Cardiac fibroblast (primary cell): ENCODE data around the gene PTGER2.

Source experiments
- DNase-seq, 2 donors: peaks; one replicate each; pipeline versions ENCODE4 v3.0.0 to v3.0.0-alpha.2; 2010; ENCODE audit warnings: low read depth in 2 of 2
- H3K4me3 ChIP-seq, 2 donors: replicated peaks in 1 of 2; 1 replicate in 1 of 2; 2 replicates in 1 of 2; pipeline ENCODE4 v1.5.1; 2011; ENCODE audit warnings: low read depth in 2 of 2, low read length in 2 of 2, mild to moderate bottlenecking in 2 of 2, moderate library complexity in 1 of 2
- CTCF ChIP-seq: IDR thresholded peaks from one replicate; pipeline ENCODE4 v1.5.1; 2011; ENCODE audit warnings: low read depth, mild to moderate bottlenecking, low read length, inconsistent platforms

Gene PTGER2

GRCh38 chr14:52352569-52352968 is 38.5 kb downstream of the PTGER2 start:
- no peak overlapping the region for H3K4me3 ChIP-seq
- no peak for TF ChIP-seq CTCF
- DNase-seq = no peak

DNA sequence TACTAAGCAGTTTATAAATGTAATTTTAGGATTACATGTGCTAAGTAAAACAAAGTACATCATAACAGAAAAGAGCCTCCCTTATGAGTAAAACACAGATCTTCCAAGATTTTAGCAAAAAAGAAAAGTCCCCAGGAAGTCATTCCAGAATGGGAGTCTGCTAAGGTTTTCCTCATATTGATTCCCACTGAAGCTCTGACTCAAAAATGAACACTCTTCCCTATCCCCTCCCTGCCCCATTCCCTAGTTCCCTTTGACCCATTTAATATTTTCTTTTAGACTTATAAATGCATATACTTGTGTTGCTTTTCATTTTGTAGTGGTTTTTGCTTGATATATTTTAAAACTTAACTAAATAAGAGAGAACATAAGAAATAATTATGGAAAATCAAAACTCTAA is 40.1 kb downstream of the PTGER2 start:
- H3K4me3 ChIP-seq = no peak overlapping the region
- TF ChIP-seq CTCF = no peak
- DNase-seq = no peak

GRCh38 chr14:52355016-52355431 is 40.9 kb downstream of the PTGER2 start:
- H3K4me3 ChIP-seq = no peak overlapping the region
- no peak for TF ChIP-seq CTCF
- peak; percentile 92 to 97 for DNase-seq

- TF ChIP-seq CTCF = no peak
- DNase-seq = no peak
These were observed 41.4 kb downstream of the PTGER2 start for GRCh38 chr14:52355526-52355925.

GRCh38 chr14:52356025-52356424 is 41.9 kb downstream of the PTGER2 start:
- TF ChIP-seq CTCF = no peak
- peak in 1 of 2 donors; percentile 67 for DNase-seq
- H3K4me3 ChIP-seq = no peak overlapping the region

More at GRCh38 chr14:52355526-52355925, 41.4 kb downstream of the PTGER2 start:
- H3K4me3 ChIP-seq = no peak overlapping the region

DNA sequence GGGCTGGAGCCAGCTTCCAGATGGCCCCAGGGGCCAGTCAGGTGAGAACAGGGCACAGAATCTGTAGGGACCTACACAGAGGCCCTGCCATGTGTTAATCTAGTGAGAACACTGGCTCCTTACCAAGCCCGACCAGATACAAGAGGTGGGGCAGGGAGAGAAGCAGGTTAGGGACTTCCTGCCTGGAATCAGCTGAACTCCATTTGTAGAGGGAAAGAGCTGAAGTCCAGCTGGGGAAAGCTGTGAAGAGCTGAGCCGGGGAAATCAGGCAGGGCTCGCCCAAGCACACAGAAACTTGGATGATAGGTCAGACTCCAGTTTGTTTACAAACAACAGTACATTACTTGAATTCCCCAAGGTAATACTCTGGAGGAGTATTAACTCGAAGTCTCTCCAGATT is 46.7 kb downstream of the PTGER2 start:
- H3K4me3 ChIP-seq = no peak overlapping the region
- TF ChIP-seq CTCF = no peak
- DNase-seq = no peak

DNA sequence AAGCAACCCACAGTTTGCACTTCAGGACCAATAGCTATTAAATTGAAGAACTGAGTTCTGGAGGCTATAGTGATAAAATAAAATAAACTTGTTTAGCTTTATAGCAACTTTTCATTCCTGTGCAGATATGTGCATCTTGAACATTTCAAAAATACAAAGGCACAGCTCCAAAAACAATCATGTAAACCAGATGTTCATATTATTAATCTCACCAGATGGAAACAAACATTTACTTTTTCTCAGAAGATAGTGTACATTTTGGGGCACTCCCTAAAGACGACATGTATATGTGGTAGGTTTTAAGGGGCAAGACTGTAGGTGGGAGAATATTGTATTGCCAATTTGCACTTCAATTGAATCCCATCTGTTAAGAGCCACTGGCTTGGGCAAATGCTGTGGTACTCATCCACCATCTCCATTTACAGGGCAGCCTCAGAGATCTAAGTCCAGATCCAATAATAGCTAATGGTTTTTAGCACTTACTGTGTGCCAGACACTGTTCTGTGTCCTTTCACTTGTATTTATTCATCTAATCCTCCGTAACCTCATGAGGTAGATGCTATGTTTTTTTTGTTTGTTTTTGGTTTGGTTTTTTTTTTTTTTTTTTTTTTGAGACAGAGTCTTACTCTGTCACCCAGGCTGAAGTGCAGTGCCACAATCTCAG is 49.1 kb downstream of the PTGER2 start:
- no peak for DNase-seq
- no peak for TF ChIP-seq CTCF
- no peak overlapping the region for H3K4me3 ChIP-seq
